22Rv1 (cell line): ENCODE data around the gene LCA5.

Experiments
- ZFX ChIP-seq: fragments of 450-650 bp; IDR thresholded peaks from 2 replicates; pipeline ENCODE4 v1.6.1; 2017; ENCODE audit warnings: antibody characterized with exemption, borderline replicate concordance
- TF ChIP-seq, protein P1 (sequence below): fragments of 450-650 bp; IDR thresholded peaks from 2 replicates; pipeline ENCODE4 v1.5.1; 2017; ENCODE audit warnings: mild to moderate bottlenecking

DNA sequence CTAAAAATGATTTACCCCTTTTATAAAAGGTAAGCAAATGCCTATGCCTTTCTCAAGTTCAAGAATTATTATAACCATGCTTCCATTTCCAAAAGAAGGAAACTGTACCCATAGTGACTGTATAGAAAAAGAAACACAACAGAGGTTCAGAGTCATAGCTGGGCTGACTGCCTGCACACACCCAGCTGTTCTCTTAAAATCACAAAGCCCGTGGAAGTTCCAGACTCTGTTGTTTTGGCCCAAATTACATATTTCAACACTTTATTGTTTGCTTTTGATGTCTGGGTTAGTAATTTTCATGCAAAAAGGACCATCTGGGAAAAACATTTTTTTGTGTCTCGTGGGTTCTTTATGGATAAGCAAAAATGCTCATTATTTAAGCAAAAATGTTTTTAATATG, 99.2 kb downstream of the LCA5 start:
- TF ChIP-seq, protein P1, sequence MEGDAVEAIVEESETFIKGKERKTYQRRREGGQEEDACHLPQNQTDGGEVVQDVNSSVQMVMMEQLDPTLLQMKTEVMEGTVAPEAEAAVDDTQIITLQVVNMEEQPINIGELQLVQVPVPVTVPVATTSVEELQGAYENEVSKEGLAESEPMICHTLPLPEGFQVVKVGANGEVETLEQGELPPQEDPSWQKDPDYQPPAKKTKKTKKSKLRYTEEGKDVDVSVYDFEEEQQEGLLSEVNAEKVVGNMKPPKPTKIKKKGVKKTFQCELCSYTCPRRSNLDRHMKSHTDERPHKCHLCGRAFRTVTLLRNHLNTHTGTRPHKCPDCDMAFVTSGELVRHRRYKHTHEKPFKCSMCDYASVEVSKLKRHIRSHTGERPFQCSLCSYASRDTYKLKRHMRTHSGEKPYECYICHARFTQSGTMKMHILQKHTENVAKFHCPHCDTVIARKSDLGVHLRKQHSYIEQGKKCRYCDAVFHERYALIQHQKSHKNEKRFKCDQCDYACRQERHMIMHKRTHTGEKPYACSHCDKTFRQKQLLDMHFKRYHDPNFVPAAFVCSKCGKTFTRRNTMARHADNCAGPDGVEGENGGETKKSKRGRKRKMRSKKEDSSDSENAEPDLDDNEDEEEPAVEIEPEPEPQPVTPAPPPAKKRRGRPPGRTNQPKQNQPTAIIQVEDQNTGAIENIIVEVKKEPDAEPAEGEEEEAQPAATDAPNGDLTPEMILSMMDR: no peak
- no peak for TF ChIP-seq ZFX
